ENCODE measurements around the gene KIAA0753. TPM values are rescaled to one million over a fixed set of nuclear protein-coding genes. Genes with fewer than 3 reads are reported as not detected.
A peak's percentile ranks its signal among the peaks of the same experiment; 100 is the strongest.

Gene KIAA0753
- total RNA-seq, 1 donor from 2014 or later = 8.9 TPM

GRCh38 chr17:6641247-6641863 lies 844 bp upstream of the KIAA0753 start:
- DNase-seq (ENCODE audit: low read depth, low spot score) = no peak

GRCh38 chr17:6639586-6640535 lies 650 bp downstream of the KIAA0753 start:
- no peak for DNase-seq (ENCODE audit: low read depth, low spot score)

GRCh38 chr17:6639014-6639585 lies 1.4 kb downstream of the KIAA0753 start:
- DNase-seq (ENCODE audit: low read depth, low spot score) = no peak

- no peak for DNase-seq (ENCODE audit: low read depth, low spot score)
Measured at GRCh38 chr17:6638046-6638908, 2.2 kb downstream of the KIAA0753 start.

- no peak for DNase-seq (ENCODE audit: low read depth, low spot score)
Measured at GRCh38 chr17:6637458-6637840, 3.1 kb downstream of the KIAA0753 start.

GRCh38 chr17:6636616-6637457 lies 3.7 kb downstream of the KIAA0753 start:
- DNase-seq (ENCODE audit: low read depth, low spot score) = no peak

GRCh38 chr17:6636105-6636504 lies 4.4 kb downstream of the KIAA0753 start:
- DNase-seq (ENCODE audit: low read depth, low spot score) = no peak

- DNase-seq (ENCODE audit: low read depth, low spot score) = no peak
Measured at GRCh38 chr17:6633263-6633662, 7.2 kb downstream of the KIAA0753 start.

GRCh38 chr17:6632530-6632929 lies 8.0 kb downstream of the KIAA0753 start:
- no peak for DNase-seq (ENCODE audit: low read depth, low spot score)

GRCh38 chr17:6630390-6630789 lies 10.1 kb downstream of the KIAA0753 start:
- DNase-seq (ENCODE audit: low read depth, low spot score) = no peak

GRCh38 chr17:6627019-6627418 lies 13.5 kb downstream of the KIAA0753 start:
- DNase-seq (ENCODE audit: low read depth, low spot score) = no peak

- DNase-seq (ENCODE audit: low read depth, low spot score) = no peak
Measured at GRCh38 chr17:6626616-6627015, 13.9 kb downstream of the KIAA0753 start.

- DNase-seq (ENCODE audit: low read depth, low spot score) = no peak
Measured at GRCh38 chr17:6623941-6624340, 16.6 kb downstream of the KIAA0753 start.

GRCh38 chr17:6611231-6611630 lies 29.3 kb downstream of the KIAA0753 start:
- no peak for DNase-seq (ENCODE audit: low read depth, low spot score)

GRCh38 chr17:6610011-6610410 lies 30.5 kb downstream of the KIAA0753 start:
- no peak for DNase-seq (ENCODE audit: low read depth, low spot score)

- DNase-seq (ENCODE audit: low read depth, low spot score) = no peak
Measured at GRCh38 chr17:6608321-6608720, 32.2 kb downstream of the KIAA0753 start.

GRCh38 chr17:6605142-6605541 lies 35.4 kb downstream of the KIAA0753 start:
- DNase-seq (ENCODE audit: low read depth, low spot score) = no peak

GRCh38 chr17:6603744-6604325 lies 36.7 kb downstream of the KIAA0753 start:
- no peak for DNase-seq (ENCODE audit: low read depth, low spot score)

- no peak for DNase-seq (ENCODE audit: low read depth, low spot score)
Measured at GRCh38 chr17:6602141-6602540, 38.4 kb downstream of the KIAA0753 start.

- DNase-seq (ENCODE audit: low read depth, low spot score) = peak; percentile 20
Measured at GRCh38 chr17:6599364-6599763, 41.1 kb downstream of the KIAA0753 start.

Data from pulmonary artery endothelial cell (primary cell).